ENCODE data around the gene RUNX2. TPM values are rescaled to one million over a fixed set of nuclear protein-coding genes. Genes with fewer than 3 reads are reported as not detected.

RUNX2 gene
- total RNA-seq, 4 donors from 2014 or later = 0.26 to 6.2 (median 2.1) TPM

GRCh38 chr6:45653117-45653883 lies 325.2 kb downstream of the RUNX2 start:
- Histone ChIP-seq H3K27me3 (no peaks in the 10 kb centered on the region), H3K4me1 (no peaks in the 10 kb centered on the region), H3K9me3 (no peaks in the 10 kb centered on the region), H3K36me3 (no peaks in the 10 kb centered on the region), H3K27ac (no peak overlapping the region), H3K4me3 (no peak overlapping the region)
- no peak for DNase-seq
- intact Hi-C loops (cut with DNase I; ENCODE audit: low total_unique reads) = no loop called here
- no peak for TF ChIP-seq CTCF (IDR thresholded peaks at IDR 0.05)
- no peak for TF ChIP-seq POLR2A (IDR thresholded peaks at IDR 0.05)

GRCh38 chr6:45654673-45655072 lies 326.5 kb downstream of the RUNX2 start:
- TF ChIP-seq CTCF (IDR thresholded peaks at IDR 0.05) = no peak
- no peak for TF ChIP-seq POLR2A (IDR thresholded peaks at IDR 0.05)
- Histone ChIP-seq H3K27ac (no peak overlapping the region), H3K4me1 (no peaks in the 10 kb centered on the region), H3K4me3 (no peak overlapping the region), H3K36me3 (no peaks in the 10 kb centered on the region), H3K9me3 (no peaks in the 10 kb centered on the region), H3K27me3 (no peaks in the 10 kb centered on the region)
- intact Hi-C loops (cut with DNase I; ENCODE audit: low total_unique reads) = no loop called here
- DNase-seq = no peak

GRCh38 chr6:45655745-45656476 lies 327.8 kb downstream of the RUNX2 start:
- Histone ChIP-seq H3K4me3 (no peak overlapping the region), H3K36me3 (no peaks in the 10 kb centered on the region), H3K27ac (no peak overlapping the region), H3K27me3 (no peaks in the 10 kb centered on the region), H3K4me1 (no peaks in the 10 kb centered on the region), H3K9me3 (no peaks in the 10 kb centered on the region)
- no peak for TF ChIP-seq CTCF (IDR thresholded peaks at IDR 0.05)
- DNase-seq = no peak
- intact Hi-C loops (cut with DNase I; ENCODE audit: low total_unique reads) = no loop called here

GRCh38 chr6:45657226-45657625 lies 329.1 kb downstream of the RUNX2 start:
- H3K36me3 ChIP-seq = no peaks in the 10 kb centered on the region
- intact Hi-C loops (cut with DNase I; ENCODE audit: low total_unique reads) = no loop called here
- no peak overlapping the region for H3K4me3 ChIP-seq
- H3K27ac ChIP-seq = no peak overlapping the region
- TF ChIP-seq POLR2A (IDR thresholded peaks at IDR 0.05) (no peak), CTCF (IDR thresholded peaks at IDR 0.05) (no peak)
- DNase-seq = no peak
- H3K27me3 ChIP-seq = no peaks in the 10 kb centered on the region
- H3K9me3 ChIP-seq = no peaks in the 10 kb centered on the region
- H3K4me1 ChIP-seq = no peaks in the 10 kb centered on the region

GRCh38 chr6:45658400-45658799 lies 330.3 kb downstream of the RUNX2 start:
- no peak overlapping the region for H3K4me3 ChIP-seq
- H3K4me1 ChIP-seq = no peaks in the 10 kb centered on the region
- H3K27me3 ChIP-seq = no peaks in the 10 kb centered on the region
- H3K36me3 ChIP-seq = no peaks in the 10 kb centered on the region
- no peak for DNase-seq
- TF ChIP-seq CTCF (IDR thresholded peaks at IDR 0.05) (no peak), POLR2A (IDR thresholded peaks at IDR 0.05) (no peak)
- no peak overlapping the region for H3K27ac ChIP-seq
- no peaks in the 10 kb centered on the region for H3K9me3 ChIP-seq
- intact Hi-C loops (cut with DNase I; ENCODE audit: low total_unique reads) = no loop called here

Data from uterus (tissue), 4 donors.